IMR-90 (cell line): Measurements from ENCODE around the gene GNL3L. TPM values are rescaled to one million over a fixed set of nuclear protein-coding genes. Genes with fewer than 3 reads are reported as not detected.

Experiments used
- ATAC-seq: fragments of 200-7000 bp; cut with Tn5 transposase; 2 replicates; pipeline ENCODE4 v1.9.1; 2020; ENCODE audit warnings: low read depth, mild to moderate bottlenecking, moderate library complexity
- BruUV-seq: library from RNA; stranded (reverse); fragments of 400-500 nt; replicated peaks from 2 replicates; lab custom pipeline; 2021; lab: Mats Ljungman, UMichigan
- CTCF ChIA-PET: fragments of 300-600 bp; formaldehyde crosslinking; extraction: SDS; loops from one replicate; lab custom pipeline; 2021; ENCODE audit warnings: antibody characterized with exemption; lab: Yijun Ruan, JAX
- POLR2A ChIA-PET: fragments of 300-600 bp; sonication (Branson Sonifier 250); formaldehyde crosslinking; loops from one replicate; lab custom pipeline; 2022; ENCODE audit warnings: antibody characterized with exemption; ENCODE audit not compliant: unreplicated experiment; lab: Charles Lee
- DNase-seq: peaks from one replicate; pipeline ENCODE4 v3.0.0; 2013
- H2AFZ ChIP-seq: replicated peaks from 2 replicates; pipeline ENCODE3; 2013; ENCODE audit warnings: low read length, mild to moderate bottlenecking; ENCODE audit not compliant: poor library complexity
- H2AK5ac ChIP-seq: 2 replicates; pipeline ENCODE4 v1.6.1; 2013; ENCODE audit warnings: low read depth, low read length, inconsistent platforms
- H2AK9ac ChIP-seq: replicated peaks from 2 replicates; pipeline ENCODE3; 2013; ENCODE audit warnings: mild to moderate bottlenecking, low read depth, low read length, moderate library complexity; ENCODE audit not compliant: poor library complexity
- H2BK120ac ChIP-seq: 2 replicates; pipeline ENCODE4 v1.6.1; 2013; ENCODE audit warnings: low read depth, low read length, inconsistent platforms
- H2BK15ac ChIP-seq: 3 replicates; pipeline ENCODE4 v1.6.1; 2013; ENCODE audit warnings: low read depth, low read length, inconsistent platforms
- H2BK20ac ChIP-seq: 2 replicates; pipeline ENCODE4 v1.6.1; 2013; ENCODE audit warnings: low read depth, mild to moderate bottlenecking, inconsistent platforms, low read length, moderate library complexity
- H2BK5ac ChIP-seq: 2 replicates; pipeline ENCODE4 v1.6.1; 2013; ENCODE audit warnings: mild to moderate bottlenecking, low read depth, low read length, inconsistent platforms; ENCODE audit not compliant: poor library complexity, severe bottlenecking
- H3K14ac ChIP-seq: replicated peaks from 2 replicates; pipeline ENCODE4 v1.6.1; 2013; ENCODE audit warnings: low read depth, low read length, inconsistent platforms
- H3K18ac ChIP-seq: 2 replicates; pipeline ENCODE4 v1.6.1; 2013; ENCODE audit warnings: low read depth, low read length, control low read depth
- H3K23ac ChIP-seq: 2 replicates; pipeline ENCODE4 v1.6.1; 2013; ENCODE audit warnings: low read depth, low read length, inconsistent platforms
- H3K27ac ChIP-seq: 2 replicates; pipeline ENCODE4 v1.5.1; 2013; ENCODE audit warnings: mild to moderate bottlenecking, control low read depth, low read length; ENCODE audit not compliant: insufficient read depth
- H3K27me3 ChIP-seq: 2 replicates; pipeline ENCODE4 v1.6.1; 2013; ENCODE audit warnings: low read length; ENCODE audit not compliant: control insufficient read depth, insufficient read depth
- H3K36me3 ChIP-seq: 2 replicates; pipeline ENCODE4 v1.6.1; 2013; ENCODE audit warnings: low read length, mixed read lengths; ENCODE audit not compliant: control insufficient read depth, insufficient read depth
- H3K4ac ChIP-seq: 2 replicates; pipeline ENCODE4 v1.6.1; 2013; ENCODE audit warnings: low read depth, low read length, inconsistent platforms
- H3K4me1 ChIP-seq: 2 replicates; pipeline ENCODE4 v1.6.1; 2013; ENCODE audit warnings: low read length, mixed read lengths; ENCODE audit not compliant: control insufficient read depth, insufficient read depth
- H3K4me2 ChIP-seq: 2 replicates; pipeline ENCODE4 v1.6.1; 2013; ENCODE audit warnings: low read depth, mild to moderate bottlenecking, control low read depth, low read length, moderate library complexity
- H3K4me3 ChIP-seq: 2 replicates; pipeline ENCODE4 v1.5.1; 2013; ENCODE audit warnings: low read depth, mild to moderate bottlenecking, control low read depth, low read length, moderate library complexity; ENCODE audit not compliant: insufficient read depth
- H3K56ac ChIP-seq: 2 replicates; pipeline ENCODE4 v1.6.1; 2013; ENCODE audit warnings: low read length, inconsistent platforms; ENCODE audit not compliant: insufficient read depth; ENCODE audit errors: extremely low read depth
- H3K79me1 ChIP-seq, 2 experiments: 2 replicates each; pipeline ENCODE4 v1.6.1; 2013; ENCODE audit warnings: low read length in 2 of 2, inconsistent platforms in 1 of 2, low read depth in 1 of 2
- H3K9ac ChIP-seq: 2 replicates; pipeline ENCODE4 v1.6.1; 2013; ENCODE audit warnings: low read depth, low read length, control low read depth
- H3K9me1 ChIP-seq: 2 replicates; pipeline ENCODE4 v1.6.1; 2013; ENCODE audit warnings: low read length, inconsistent platforms; ENCODE audit not compliant: insufficient read depth
- H3K9me3 ChIP-seq: 2 replicates; pipeline ENCODE4 v1.6.1; 2013; ENCODE audit warnings: low read length; ENCODE audit not compliant: control insufficient read depth, insufficient read depth
- H4K20me1 ChIP-seq: 2 replicates; pipeline ENCODE4 v1.6.1; 2013; ENCODE audit warnings: low read length, inconsistent platforms; ENCODE audit not compliant: insufficient read depth
- H4K5ac ChIP-seq: 2 replicates; pipeline ENCODE4 v1.6.1; 2013; ENCODE audit warnings: mild to moderate bottlenecking, low read depth, low read length, control low read depth
- H4K8ac ChIP-seq, 2 experiments: 2 replicates each; pipeline ENCODE4 v1.6.1; 2013; ENCODE audit warnings: low read depth in 2 of 2, low read length in 2 of 2, control low read depth in 1 of 2, inconsistent platforms in 1 of 2
- H4K91ac ChIP-seq: 2 replicates; pipeline ENCODE4 v1.6.1; 2013; ENCODE audit warnings: low read depth, low read length, inconsistent platforms; ENCODE audit not compliant: insufficient read depth
- BHLHE40 ChIP-seq: fragments of 150-350 bp; IDR thresholded peaks from 2 replicates; pipeline ENCODE4 v1.6.1; 2016; ENCODE audit warnings: mild to moderate bottlenecking, low read depth, low read length
- CEBPB ChIP-seq: IDR thresholded peaks from 2 replicates; pipeline ENCODE4 v1.6.1; 2012; ENCODE audit warnings: low read depth, low read length, improper control_type of control experiment
- CHD1 ChIP-seq: IDR thresholded peaks from 2 replicates; pipeline ENCODE4 v1.6.1; 2012; ENCODE audit warnings: low read depth, low read length, improper control_type of control experiment
- CTCF ChIP-seq: conservative IDR thresholded peaks from 2 replicates; pipeline ENCODE4 v1.5.1; 2012; ENCODE audit warnings: mild to moderate bottlenecking, low read depth, low read length, improper control_type of control experiment
- FOS ChIP-seq: fragments of 150-350 bp; IDR thresholded peaks from 2 replicates; pipeline ENCODE4 v1.6.1; 2016; ENCODE audit warnings: low read depth, low read length
- MAFK ChIP-seq: IDR thresholded peaks from 2 replicates; pipeline ENCODE4 v1.6.1; 2012; ENCODE audit warnings: low read depth, low read length, improper control_type of control experiment
- MAZ ChIP-seq: IDR thresholded peaks from 2 replicates; pipeline ENCODE4 v1.6.1; 2012; ENCODE audit warnings: low read depth, mild to moderate bottlenecking, low read length, improper control_type of control experiment, moderate library complexity, borderline replicate concordance
- MXI1 ChIP-seq: IDR thresholded peaks from 2 replicates; pipeline ENCODE4 v1.6.1; 2012; ENCODE audit warnings: low read depth, mild to moderate bottlenecking, low read length, moderate library complexity, borderline replicate concordance
- NFE2L2 ChIP-seq: fragments of 150-350 bp; IDR thresholded peaks from 2 replicates; pipeline ENCODE4 v1.6.1; 2016; ENCODE audit warnings: low read depth, mild to moderate bottlenecking, low read length
- POLR2A ChIP-seq: IDR thresholded peaks from 2 replicates; pipeline ENCODE4 v1.6.1; 2012; ENCODE audit warnings: mild to moderate bottlenecking, low read depth, low read length
- RAD21 ChIP-seq: IDR thresholded peaks from 2 replicates; pipeline ENCODE4 v1.6.1; 2012; ENCODE audit warnings: low read length, improper control_type of control experiment
- RCOR1 ChIP-seq: IDR thresholded peaks from 2 replicates; pipeline ENCODE4 v1.6.1; 2012; ENCODE audit warnings: mild to moderate bottlenecking, low read length, improper control_type of control experiment; ENCODE audit not compliant: insufficient replicate concordance
- RFX5 ChIP-seq: IDR thresholded peaks from 2 replicates; pipeline ENCODE4 v1.8.0; 2012; ENCODE audit warnings: low read depth, mild to moderate bottlenecking, low read length, moderate library complexity
- SMC3 ChIP-seq: fragments of 150-350 bp; IDR thresholded peaks from 2 replicates; pipeline ENCODE4 v1.6.1; 2016; ENCODE audit warnings: low read depth, mild to moderate bottlenecking, antibody characterized with exemption, low read length, moderate library complexity
- WGBS, 2 experiments: methylation state at CpG; one replicate each; pipeline versions ENCODE4 v1.1.5 to v1.1.7; 2013; ENCODE audit warnings: missing lambda C conversion rate in 2 of 2; ENCODE audit not compliant: insufficient read length in 1 of 2; ENCODE audit errors: extremely low coverage in 2 of 2; 5-methylcytosine and 5-hydroxymethylcytosine counted together
- dilution Hi-C: fragments of 300-500 bp; cut with HindIII; formaldehyde crosslinking; loops from one replicate; pipeline ENCODE4 v1.14.3; 2018; ENCODE audit warnings: low sequenced_read_pairs; ENCODE audit not compliant: unreplicated experiment
- in situ Hi-C: fragments of 300-500 bp; cut with MboI; formaldehyde crosslinking; loops from 3 replicates; pipeline ENCODE4 v1.14.3; 2019; ENCODE audit warnings: low sequenced_read_pairs, inconsistent platforms, mixed read lengths
- intact Hi-C: fragments of 100-400 bp; cut with micrococcal nuclease; formaldehyde crosslinking; loops from 2 replicates; pipeline ENCODE4 v1.10.0; 2022
- polyA plus RNA-seq, 3 experiments: library from polyadenylated mRNA; depleted of rRNA; stranded (reverse); fragments of >200 nt; gene quantifications; 2 replicates each; pipeline ENCODE4 v1.2.3, GENCODE V29; 2012; ENCODE audit warnings: low replicate concordance in 1 of 3
- total RNA-seq: library from RNA; depleted of rRNA; stranded (reverse); fragments of >200 nt; gene quantifications from 2 replicates; pipeline ENCODE4 v1.2.3, GENCODE V29; 2012
- TF ChIP-seq, protein P1 (sequence below): fragments of 150-350 bp; IDR thresholded peaks from 2 replicates; pipeline ENCODE4 v1.6.1; 2016; ENCODE audit warnings: low read depth, mild to moderate bottlenecking, low read length, moderate library complexity, borderline replicate concordance
- TF ChIP-seq, protein P2 (sequence below): fragments of 150-350 bp; IDR thresholded peaks from 2 replicates; pipeline ENCODE4 v1.6.1; 2017; ENCODE audit warnings: mild to moderate bottlenecking, antibody characterized with exemption, low read length, low read depth

Gene GNL3L
- total and polyA plus RNA-seq, 2 of the 4 experiments (the other 2 are of a cell fraction) = 16.5 to 48.8 TPM

- POLR2A ChIA-PET = no interaction called here
- H3K27ac ChIP-seq = no peak overlapping the region
- TF ChIP-seq SMC3 (no peak), BHLHE40 (no peak), CHD1 (no peak), MAFK (no peak), CEBPB (no peak), RFX5 (no peak), MXI1 (no peak), POLR2A (no peak), RAD21 (no peak), CTCF (no peak), FOS (no peak), MAZ (no peak), RCOR1 (no peak), NFE2L2 (no peak)
- TF ChIP-seq, protein P1, sequence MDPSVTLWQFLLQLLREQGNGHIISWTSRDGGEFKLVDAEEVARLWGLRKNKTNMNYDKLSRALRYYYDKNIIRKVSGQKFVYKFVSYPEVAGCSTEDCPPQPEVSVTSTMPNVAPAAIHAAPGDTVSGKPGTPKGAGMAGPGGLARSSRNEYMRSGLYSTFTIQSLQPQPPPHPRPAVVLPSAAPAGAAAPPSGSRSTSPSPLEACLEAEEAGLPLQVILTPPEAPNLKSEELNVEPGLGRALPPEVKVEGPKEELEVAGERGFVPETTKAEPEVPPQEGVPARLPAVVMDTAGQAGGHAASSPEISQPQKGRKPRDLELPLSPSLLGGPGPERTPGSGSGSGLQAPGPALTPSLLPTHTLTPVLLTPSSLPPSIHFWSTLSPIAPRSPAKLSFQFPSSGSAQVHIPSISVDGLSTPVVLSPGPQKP = no peak
- TF ChIP-seq, protein P2, sequence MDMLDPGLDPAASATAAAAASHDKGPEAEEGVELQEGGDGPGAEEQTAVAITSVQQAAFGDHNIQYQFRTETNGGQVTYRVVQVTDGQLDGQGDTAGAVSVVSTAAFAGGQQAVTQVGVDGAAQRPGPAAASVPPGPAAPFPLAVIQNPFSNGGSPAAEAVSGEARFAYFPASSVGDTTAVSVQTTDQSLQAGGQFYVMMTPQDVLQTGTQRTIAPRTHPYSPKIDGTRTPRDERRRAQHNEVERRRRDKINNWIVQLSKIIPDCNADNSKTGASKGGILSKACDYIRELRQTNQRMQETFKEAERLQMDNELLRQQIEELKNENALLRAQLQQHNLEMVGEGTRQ = no peak
- no peak overlapping the region for H3K56ac ChIP-seq
- no peak overlapping the region for H3K4me2 ChIP-seq
- dilution Hi-C loops = no loop called here
- no peak overlapping the region for H3K4ac ChIP-seq
- H3K4me1 ChIP-seq = no peaks in the 10 kb centered on the region
- H3K36me3 ChIP-seq = no peaks in the 10 kb centered on the region
- H3K9ac ChIP-seq = no peak overlapping the region
- H3K9me1 ChIP-seq = no peaks in the 10 kb centered on the region; the same call in 1 of the 2 replicates
- no CpG with 5 or more reads among the region's 2 CpGs for WGBS, 2 experiments
- H2BK20ac ChIP-seq = no peak overlapping the region
- H3K79me1 ChIP-seq = no peaks in the 10 kb centered on the region
- ATAC-seq (no peak), DNase-seq (no peak)
- intact Hi-C loops = no loop called here
- H3K18ac ChIP-seq = no peak overlapping the region
- H4K91ac ChIP-seq = no peak overlapping the region
- no peaks in the 10 kb centered on the region for H4K20me1 ChIP-seq
- H2BK120ac ChIP-seq = no peak overlapping the region
- no peak overlapping the region for H3K4me3 ChIP-seq
- no peaks in the 10 kb centered on the region for H3K9me3 ChIP-seq
- no peak overlapping the region for H2AK5ac ChIP-seq
- H2AK9ac ChIP-seq = no peak overlapping the region
- no peak overlapping the region for H4K5ac ChIP-seq
- no peak overlapping the region for H2BK15ac ChIP-seq
- H3K14ac ChIP-seq = no peak overlapping the region
- H4K8ac ChIP-seq = no peak overlapping the region
- BruUV-seq = no TSS peak
- no peak overlapping the region for H2AFZ ChIP-seq
- no peak overlapping the region for H3K23ac ChIP-seq
- H3K27me3 ChIP-seq = no peaks in the 10 kb centered on the region
- no peak overlapping the region for H2BK5ac ChIP-seq
- CTCF ChIA-PET = no interaction called here
- in situ Hi-C loops = no loop called here
Measured at GRCh38 chrX:54597728-54598127, 67.7 kb downstream of the GNL3L start.
